WERI-Rb-1 (cell line): ENCODE data around the gene PKP1.

Source experiments
- DNase-seq: peaks from one replicate; pipeline ENCODE4 v3.0.0-alpha.2; 2020
- H3K27ac ChIP-seq: fragments of 250-450 bp; sonication (Bioruptor Pico); 2 replicates; pipeline ENCODE4 v1.5.1; 2020; ENCODE audit warnings: mild to moderate bottlenecking, moderate library complexity
- H3K27me3 ChIP-seq: fragments of 250-450 bp; sonication (Bioruptor Pico); 2 replicates; pipeline ENCODE4 v1.5.1; 2021; ENCODE audit warnings: mild to moderate bottlenecking, low read depth, moderate library complexity; ENCODE audit not compliant: insufficient read depth, severe bottlenecking
- H3K36me3 ChIP-seq: fragments of 250-450 bp; sonication (Bioruptor Pico); 2 replicates; pipeline ENCODE4 v1.5.1; 2020; ENCODE audit warnings: mild to moderate bottlenecking, moderate library complexity
- H3K4me3 ChIP-seq: 2 replicates; pipeline ENCODE4 v1.5.1; 2011; ENCODE audit warnings: low read depth, mild to moderate bottlenecking, control low read depth, low read length
- H3K9me3 ChIP-seq: fragments of 250-450 bp; sonication (Bioruptor Pico); 2 replicates; pipeline ENCODE4 v1.5.1; 2021; ENCODE audit warnings: mild to moderate bottlenecking, moderate library complexity; ENCODE audit not compliant: severe bottlenecking
- TF ChIP-seq, protein P1 (sequence below): IDR thresholded peaks from 2 replicates; pipeline ENCODE4 v1.5.1; 2011; ENCODE audit warnings: low read depth, mild to moderate bottlenecking, control low read depth, inconsistent platforms, low read length

Gene PKP1

DNA sequence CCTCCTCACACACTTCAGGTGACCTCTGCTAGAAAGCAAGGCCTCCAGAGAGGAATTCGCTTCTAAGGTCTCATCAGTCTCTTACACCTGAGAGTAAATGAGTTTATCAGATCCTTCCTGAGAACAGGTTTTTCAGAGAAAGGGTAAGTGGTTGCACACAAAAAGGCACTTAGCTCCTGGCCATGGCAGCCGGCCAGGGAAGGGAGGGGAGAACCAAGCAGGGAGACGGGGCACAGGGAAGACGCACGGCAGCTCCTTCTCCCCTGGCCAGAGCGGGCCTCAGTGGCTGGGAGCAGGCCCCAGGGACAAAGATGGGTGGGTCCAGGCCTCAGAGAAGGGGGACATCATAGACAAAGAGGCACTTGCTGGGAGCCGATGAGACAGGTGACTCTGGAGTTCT lies 97.8 kb downstream of the PKP1 start:
- no peak for DNase-seq
- Histone ChIP-seq H3K27me3 (no peaks in the 10 kb centered on the region), H3K36me3 (no peaks in the 10 kb centered on the region), H3K4me3 (no peak overlapping the region), H3K9me3 (no peaks in the 10 kb centered on the region), H3K27ac (no peak overlapping the region)
- TF ChIP-seq, protein P1, sequence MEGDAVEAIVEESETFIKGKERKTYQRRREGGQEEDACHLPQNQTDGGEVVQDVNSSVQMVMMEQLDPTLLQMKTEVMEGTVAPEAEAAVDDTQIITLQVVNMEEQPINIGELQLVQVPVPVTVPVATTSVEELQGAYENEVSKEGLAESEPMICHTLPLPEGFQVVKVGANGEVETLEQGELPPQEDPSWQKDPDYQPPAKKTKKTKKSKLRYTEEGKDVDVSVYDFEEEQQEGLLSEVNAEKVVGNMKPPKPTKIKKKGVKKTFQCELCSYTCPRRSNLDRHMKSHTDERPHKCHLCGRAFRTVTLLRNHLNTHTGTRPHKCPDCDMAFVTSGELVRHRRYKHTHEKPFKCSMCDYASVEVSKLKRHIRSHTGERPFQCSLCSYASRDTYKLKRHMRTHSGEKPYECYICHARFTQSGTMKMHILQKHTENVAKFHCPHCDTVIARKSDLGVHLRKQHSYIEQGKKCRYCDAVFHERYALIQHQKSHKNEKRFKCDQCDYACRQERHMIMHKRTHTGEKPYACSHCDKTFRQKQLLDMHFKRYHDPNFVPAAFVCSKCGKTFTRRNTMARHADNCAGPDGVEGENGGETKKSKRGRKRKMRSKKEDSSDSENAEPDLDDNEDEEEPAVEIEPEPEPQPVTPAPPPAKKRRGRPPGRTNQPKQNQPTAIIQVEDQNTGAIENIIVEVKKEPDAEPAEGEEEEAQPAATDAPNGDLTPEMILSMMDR, result no peak
